ENCODE measurements around the gene ZNF415.

Gene ZNF415

DNA sequence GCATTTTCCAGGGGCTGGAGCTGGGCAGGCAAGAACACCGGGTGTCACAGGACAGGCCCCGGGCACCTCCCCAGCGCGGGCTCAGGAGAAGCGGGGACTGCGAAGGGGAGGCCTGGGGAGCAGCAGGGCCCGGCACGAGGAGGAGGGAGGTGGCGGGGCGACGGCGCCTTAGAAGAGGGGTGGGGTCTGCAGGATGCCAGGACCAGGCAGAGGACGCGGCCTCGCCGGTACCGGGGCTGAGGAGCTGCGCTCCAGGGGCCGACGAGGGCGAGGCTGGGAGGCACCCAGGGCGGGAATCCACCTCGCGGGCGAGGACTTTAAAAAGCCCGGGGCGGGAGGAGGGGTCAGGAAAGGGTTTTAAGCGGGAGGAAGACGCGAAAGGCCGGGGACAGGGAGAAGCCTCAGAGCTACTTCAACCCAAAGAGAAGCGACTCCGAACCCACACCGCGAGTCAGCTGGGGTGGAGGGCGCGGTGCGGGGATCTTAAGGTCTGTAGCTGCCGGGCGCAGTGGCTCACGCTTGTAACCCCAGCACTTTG, 25.5 kb upstream of the ZNF415 start:
- no peak for TF ChIP-seq ZNF37A (tag by site-specific recombination; IDR thresholded peaks at IDR 0.05)
- no peak for TF ChIP-seq ZBTB8A (tag by site-specific recombination; IDR thresholded peaks at IDR 0.05)
- TF ChIP-seq, protein P1, sequence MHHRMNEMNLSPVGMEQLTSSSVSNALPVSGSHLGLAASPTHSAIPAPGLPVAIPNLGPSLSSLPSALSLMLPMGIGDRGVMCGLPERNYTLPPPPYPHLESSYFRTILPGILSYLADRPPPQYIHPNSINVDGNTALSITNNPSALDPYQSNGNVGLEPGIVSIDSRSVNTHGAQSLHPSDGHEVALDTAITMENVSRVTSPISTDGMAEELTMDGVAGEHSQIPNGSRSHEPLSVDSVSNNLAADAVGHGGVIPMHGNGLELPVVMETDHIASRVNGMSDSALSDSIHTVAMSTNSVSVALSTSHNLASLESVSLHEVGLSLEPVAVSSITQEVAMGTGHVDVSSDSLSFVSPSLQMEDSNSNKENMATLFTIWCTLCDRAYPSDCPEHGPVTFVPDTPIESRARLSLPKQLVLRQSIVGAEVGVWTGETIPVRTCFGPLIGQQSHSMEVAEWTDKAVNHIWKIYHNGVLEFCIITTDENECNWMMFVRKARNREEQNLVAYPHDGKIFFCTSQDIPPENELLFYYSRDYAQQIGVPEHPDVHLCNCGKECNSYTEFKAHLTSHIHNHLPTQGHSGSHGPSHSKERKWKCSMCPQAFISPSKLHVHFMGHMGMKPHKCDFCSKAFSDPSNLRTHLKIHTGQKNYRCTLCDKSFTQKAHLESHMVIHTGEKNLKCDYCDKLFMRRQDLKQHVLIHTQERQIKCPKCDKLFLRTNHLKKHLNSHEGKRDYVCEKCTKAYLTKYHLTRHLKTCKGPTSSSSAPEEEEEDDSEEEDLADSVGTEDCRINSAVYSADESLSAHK (tag by site-specific recombination; IDR thresholded peaks at IDR 0.05) = no peak
- TF ChIP-seq ZNF202 (tag by site-specific recombination; IDR thresholded peaks at IDR 0.05; ENCODE audit: borderline replicate concordance) = no peak
- no peak for TF ChIP-seq ZNF677 (tag by site-specific recombination; IDR thresholded peaks at IDR 0.05)
- no peak for TF ChIP-seq SCRT1 (tag by site-specific recombination; IDR thresholded peaks at IDR 0.05; ENCODE audit: borderline replicate concordance)
- no peak for TF ChIP-seq ZEB2 (tag by site-specific recombination; IDR thresholded peaks at IDR 0.05)
- TF ChIP-seq, protein P2, sequence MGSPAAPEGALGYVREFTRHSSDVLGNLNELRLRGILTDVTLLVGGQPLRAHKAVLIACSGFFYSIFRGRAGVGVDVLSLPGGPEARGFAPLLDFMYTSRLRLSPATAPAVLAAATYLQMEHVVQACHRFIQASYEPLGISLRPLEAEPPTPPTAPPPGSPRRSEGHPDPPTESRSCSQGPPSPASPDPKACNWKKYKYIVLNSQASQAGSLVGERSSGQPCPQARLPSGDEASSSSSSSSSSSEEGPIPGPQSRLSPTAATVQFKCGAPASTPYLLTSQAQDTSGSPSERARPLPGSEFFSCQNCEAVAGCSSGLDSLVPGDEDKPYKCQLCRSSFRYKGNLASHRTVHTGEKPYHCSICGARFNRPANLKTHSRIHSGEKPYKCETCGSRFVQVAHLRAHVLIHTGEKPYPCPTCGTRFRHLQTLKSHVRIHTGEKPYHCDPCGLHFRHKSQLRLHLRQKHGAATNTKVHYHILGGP (tag by site-specific recombination; IDR thresholded peaks at IDR 0.05) = no peak
- no peak for TF ChIP-seq ZNF404 (tag by site-specific recombination; IDR thresholded peaks at IDR 0.05)
- no peak for TF ChIP-seq ZNF658 (tag by site-specific recombination; IDR thresholded peaks at IDR 0.05)
- no peak for TF ChIP-seq ZNF623 (tag by site-specific recombination; IDR thresholded peaks at IDR 0.05)
- no peak for TF ChIP-seq HOXC10 (CRISPR knock-in tag; IDR thresholded peaks at IDR 0.05)
- no peak for TF ChIP-seq KLF8 (tag by site-specific recombination; IDR thresholded peaks at IDR 0.05)
- no peak for TF ChIP-seq ZFP41 (tag by site-specific recombination; IDR thresholded peaks at IDR 0.05; ENCODE audit: borderline replicate concordance)
- TF ChIP-seq, protein P3, sequence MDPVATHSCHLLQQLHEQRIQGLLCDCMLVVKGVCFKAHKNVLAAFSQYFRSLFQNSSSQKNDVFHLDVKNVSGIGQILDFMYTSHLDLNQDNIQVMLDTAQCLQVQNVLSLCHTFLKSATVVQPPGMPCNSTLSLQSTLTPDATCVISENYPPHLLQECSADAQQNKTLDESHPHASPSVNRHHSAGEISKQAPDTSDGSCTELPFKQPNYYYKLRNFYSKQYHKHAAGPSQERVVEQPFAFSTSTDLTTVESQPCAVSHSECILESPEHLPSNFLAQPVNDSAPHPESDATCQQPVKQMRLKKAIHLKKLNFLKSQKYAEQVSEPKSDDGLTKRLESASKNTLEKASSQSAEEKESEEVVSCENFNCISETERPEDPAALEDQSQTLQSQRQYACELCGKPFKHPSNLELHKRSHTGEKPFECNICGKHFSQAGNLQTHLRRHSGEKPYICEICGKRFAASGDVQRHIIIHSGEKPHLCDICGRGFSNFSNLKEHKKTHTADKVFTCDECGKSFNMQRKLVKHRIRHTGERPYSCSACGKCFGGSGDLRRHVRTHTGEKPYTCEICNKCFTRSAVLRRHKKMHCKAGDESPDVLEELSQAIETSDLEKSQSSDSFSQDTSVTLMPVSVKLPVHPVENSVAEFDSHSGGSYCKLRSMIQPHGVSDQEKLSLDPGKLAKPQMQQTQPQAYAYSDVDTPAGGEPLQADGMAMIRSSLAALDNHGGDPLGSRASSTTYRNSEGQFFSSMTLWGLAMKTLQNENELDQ (tag by site-specific recombination; IDR thresholded peaks at IDR 0.05; ENCODE audit: low read depth) = no peak
- no peak for TF ChIP-seq ZNF426 (tag by site-specific recombination; IDR thresholded peaks at IDR 0.05)
- TF ChIP-seq SETDB1 (IDR thresholded peaks at IDR 0.05; ENCODE audit: insufficient read length, low read length) = no peak
- no peaks in the 10 kb centered on the region for H3K36me3 ChIP-seq (ENCODE audit: control insufficient read depth in 2 of 2, insufficient read depth in 1 of 2, low read length in 2 of 2)
- peak overlapping the region; percentile 38 for H3K4me3 ChIP-seq (ENCODE audit: low read depth, low read length)
- ChIA-PET CTCF (no interaction called here), POLR2A (no interaction called here)
- no peaks in the 10 kb centered on the region for H3K9me3 ChIP-seq (ENCODE audit: control insufficient read depth, insufficient read depth, low read depth, low read length)
- no peak overlapping the region for H3K27ac ChIP-seq (ENCODE audit: extremely low read depth, low read depth, low read length)
- no peaks in the 10 kb centered on the region for H3K4me1 ChIP-seq (ENCODE audit: control insufficient read depth, insufficient read depth, low read length)

DNA sequence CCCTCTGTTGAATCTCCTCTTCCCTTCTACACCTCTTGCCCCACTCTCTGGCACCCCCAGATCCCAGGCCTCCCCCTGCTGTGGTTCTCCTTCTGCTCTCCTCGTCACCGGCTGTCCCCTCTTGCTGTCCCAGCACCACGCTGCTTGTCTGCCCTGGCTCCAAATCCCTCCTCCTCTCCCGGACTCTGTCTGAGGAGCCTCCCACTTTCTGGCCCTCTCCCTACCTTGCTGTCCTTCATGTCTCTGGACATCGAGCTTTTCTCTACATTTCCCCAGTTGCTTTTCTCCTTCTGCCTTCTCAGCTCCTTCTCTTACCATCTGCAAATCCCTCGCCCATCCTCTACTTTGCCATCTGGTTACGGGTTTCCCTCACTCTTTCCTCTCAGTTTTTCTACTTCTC, 24.9 kb upstream of the ZNF415 start:
- no peak overlapping the region for H3K27ac ChIP-seq (ENCODE audit: extremely low read depth, low read depth, low read length)
- H3K9me3 ChIP-seq (ENCODE audit: control insufficient read depth, insufficient read depth, low read depth, low read length) = no peaks in the 10 kb centered on the region
- POLR2A ChIA-PET = no interaction called here
- no peaks in the 10 kb centered on the region for H3K36me3 ChIP-seq (ENCODE audit: control insufficient read depth in 2 of 2, insufficient read depth in 1 of 2, low read length in 2 of 2)
- peak overlapping the region; percentile 38 for H3K4me3 ChIP-seq (ENCODE audit: low read depth, low read length)
- CTCF ChIA-PET = no interaction called here
- no peaks in the 10 kb centered on the region for H3K4me1 ChIP-seq (ENCODE audit: control insufficient read depth, insufficient read depth, low read length)
- TF ChIP-seq SP7 (tag by site-specific recombination; IDR thresholded peaks at IDR 0.05) (no peak), ZNF660 (tag by site-specific recombination; IDR thresholded peaks at IDR 0.05) (no peak), ZNF670 (tag by site-specific recombination; IDR thresholded peaks at IDR 0.05; ENCODE audit: low read depth) (no peak), ZNF776 (tag by site-specific recombination; IDR thresholded peaks at IDR 0.05; ENCODE audit: borderline replicate concordance) (no peak), ZNF707 (tag by site-specific recombination; IDR thresholded peaks at IDR 0.05) (no peak), GLIS2 (tag by site-specific recombination; IDR thresholded peaks at IDR 0.05) (no peak), ZNF514 (tag by site-specific recombination; IDR thresholded peaks at IDR 0.05) (no peak), ZNF274 (IDR thresholded peaks at IDR 0.05; ENCODE audit: low read length) (no peak), ZNF274 (tag by site-specific recombination; IDR thresholded peaks at IDR 0.05; ENCODE audit: borderline replicate concordance) (no peak), ZNF391 (tag by site-specific recombination; IDR thresholded peaks at IDR 0.05; ENCODE audit: borderline replicate concordance, low read depth) (no peak)
- TF ChIP-seq, protein P4, sequence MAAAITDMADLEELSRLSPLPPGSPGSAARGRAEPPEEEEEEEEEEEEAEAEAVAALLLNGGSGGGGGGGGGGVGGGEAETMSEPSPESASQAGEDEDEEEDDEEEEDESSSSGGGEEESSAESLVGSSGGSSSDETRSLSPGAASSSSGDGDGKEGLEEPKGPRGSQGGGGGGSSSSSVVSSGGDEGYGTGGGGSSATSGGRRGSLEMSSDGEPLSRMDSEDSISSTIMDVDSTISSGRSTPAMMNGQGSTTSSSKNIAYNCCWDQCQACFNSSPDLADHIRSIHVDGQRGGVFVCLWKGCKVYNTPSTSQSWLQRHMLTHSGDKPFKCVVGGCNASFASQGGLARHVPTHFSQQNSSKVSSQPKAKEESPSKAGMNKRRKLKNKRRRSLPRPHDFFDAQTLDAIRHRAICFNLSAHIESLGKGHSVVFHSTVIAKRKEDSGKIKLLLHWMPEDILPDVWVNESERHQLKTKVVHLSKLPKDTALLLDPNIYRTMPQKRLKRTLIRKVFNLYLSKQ (tag by site-specific recombination; IDR thresholded peaks at IDR 0.05; ENCODE audit: borderline replicate concordance) = no peak
- TF ChIP-seq, protein P5, sequence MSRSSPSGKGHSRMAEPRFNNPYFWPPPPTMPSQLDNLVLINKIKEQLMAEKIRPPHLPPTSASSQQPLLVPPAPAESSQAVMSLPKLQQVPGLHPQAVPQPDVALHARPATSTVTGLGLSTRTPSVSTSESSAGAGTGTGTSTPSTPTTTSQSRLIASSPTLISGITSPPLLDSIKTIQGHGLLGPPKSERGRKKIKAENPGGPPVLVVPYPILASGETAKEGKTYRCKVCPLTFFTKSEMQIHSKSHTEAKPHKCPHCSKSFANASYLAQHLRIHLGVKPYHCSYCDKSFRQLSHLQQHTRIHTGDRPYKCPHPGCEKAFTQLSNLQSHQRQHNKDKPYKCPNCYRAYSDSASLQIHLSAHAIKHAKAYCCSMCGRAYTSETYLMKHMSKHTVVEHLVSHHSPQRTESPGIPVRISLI (tag by site-specific recombination; IDR thresholded peaks at IDR 0.05) = no peak

Measured in HEK293 (cell line).